ENCODE measurements around the gene ATOX1. TPM values are rescaled to one million over a fixed set of nuclear protein-coding genes. Genes with fewer than 3 reads are reported as not detected.

The ATOX1 gene
- polyA plus RNA-seq, 1 experiment, result 156 TPM

GRCh38 chr5:151697452-151697851, 61.0 kb downstream of the ATOX1 start:
- CTCF ChIA-PET, result interaction anchor here (0.6 to 5.0 kb wide), 6 partner anchors 10 to 1847 kb away, joined by 3 to 34 read pairs (median 6); partner anchors contain the start of gene SPARC
- H3K4me3 ChIP-seq (ENCODE audit: low read depth, low read length), result no peak overlapping the region
- H3K27me3 ChIP-seq (ENCODE audit: control insufficient read depth, insufficient read depth, low read length), result no peaks in the 10 kb centered on the region
- POLR2A ChIA-PET, result interaction anchor here (0.5 to 3.7 kb wide), 3 partner anchors 11 to 21 kb away, joined by 3 to 62 read pairs (median 26); partner anchors contain the start of gene SPARC
- H3K36me3 ChIP-seq (ENCODE audit: control insufficient read depth, insufficient read depth, low read length), result no peaks in the 10 kb centered on the region
- DNase-seq (ENCODE audit: low read depth), result no peak
- TF ChIP-seq CTCF (IDR thresholded peaks at IDR 0.05; ENCODE audit: insufficient read depth, low read depth, low read length), result no peak

- TF ChIP-seq CTCF (IDR thresholded peaks at IDR 0.05; ENCODE audit: insufficient read depth, low read depth, low read length), result no peak
- ChIA-PET POLR2A (interaction anchor here (0.6 to 3.7 kb wide), 5 partner anchors 10 to 75 kb away, joined by 3 to 62 read pairs (median 8); partner anchors contain the start of genes G3BP1 and SPARC), CTCF (interaction anchor here (0.9 to 5.0 kb wide), 8 partner anchors 9 to 44 kb away, joined by 3 to 34 read pairs (median 6); partner anchors contain the start of gene SPARC)
- no peaks in the 10 kb centered on the region for H3K36me3 ChIP-seq (ENCODE audit: control insufficient read depth, insufficient read depth, low read length)
- H3K27me3 ChIP-seq (ENCODE audit: control insufficient read depth, insufficient read depth, low read length), result no peaks in the 10 kb centered on the region
- peak overlapping the region; percentile 26 for H3K4me3 ChIP-seq (ENCODE audit: low read depth, low read length)
- DNase-seq (ENCODE audit: low read depth), result peak; percentile 97
Measured at GRCh38 chr5:151696470-151697061, 61.9 kb downstream of the ATOX1 start.

GRCh38 chr5:151695464-151695863, 63.0 kb downstream of the ATOX1 start:
- H3K36me3 ChIP-seq (ENCODE audit: control insufficient read depth, insufficient read depth, low read length), result no peaks in the 10 kb centered on the region
- H3K27me3 ChIP-seq (ENCODE audit: control insufficient read depth, insufficient read depth, low read length), result no peaks in the 10 kb centered on the region
- no peak overlapping the region for H3K4me3 ChIP-seq (ENCODE audit: low read depth, low read length)
- TF ChIP-seq CTCF (IDR thresholded peaks at IDR 0.05; ENCODE audit: insufficient read depth, low read depth, low read length), result no peak
- no peak for DNase-seq (ENCODE audit: low read depth)
- ChIA-PET POLR2A (interaction anchor here (2.0 to 3.7 kb wide), 3 partner anchors 9 to 45 kb away, joined by 8 to 62 read pairs (median 26); partner anchors contain the start of gene SPARC), CTCF (interaction anchor here (1.3 to 5.0 kb wide), 6 partner anchors 8 to 45 kb away, joined by 5 to 34 read pairs (median 8); partner anchors contain the start of gene SPARC)

GRCh38 chr5:151694035-151694485, 64.4 kb downstream of the ATOX1 start:
- DNase-seq (ENCODE audit: low read depth), result no peak
- Histone ChIP-seq H3K36me3 (ENCODE audit: control insufficient read depth, insufficient read depth, low read length) (no peaks in the 10 kb centered on the region), H3K27me3 (ENCODE audit: control insufficient read depth, insufficient read depth, low read length) (no peaks in the 10 kb centered on the region), H3K4me3 (ENCODE audit: low read depth, low read length) (no peak overlapping the region)
- CTCF ChIA-PET, result interaction anchor here (1.5 to 5.0 kb wide), 2 partner anchors 25 to 46 kb away, joined by 3 to 34 read pairs; no protein-coding TSS in a partner anchor
- no peak for TF ChIP-seq CTCF (IDR thresholded peaks at IDR 0.05; ENCODE audit: insufficient read depth, low read depth, low read length)
- POLR2A ChIA-PET, result no interaction called here

Small RNAs within 50 kb of the gene (small RNA-seq; reads per million reads assigned to genes)
- not detected for gene RN7SKP232 (ENCODE audit: insufficient read length, low read depth, low replicate concordance)

Other genes with a start within 250 kb of the ATOX1 start
- gene FAT2, start 167.3 kb downstream of the ATOX1 start, polyA plus RNA-seq (2011; rRNA removed), result not detected in 2 replicates
- 14,419 and 17,277 TPM in 2 replicates for gene SPARC, start 71.7 kb downstream of the ATOX1 start, polyA plus RNA-seq (2011; rRNA removed)
- 59.1 and 100 TPM in 2 replicates for gene G3BP1, start 13.3 kb upstream of the ATOX1 start, polyA plus RNA-seq (2011; rRNA removed)
- gene GLRA1, start 166.2 kb upstream of the ATOX1 start, polyA plus RNA-seq (2011; rRNA removed), result not detected in 2 replicates

Data from BJ (cell line).